HG03571 (cell line): ENCODE results near the gene ABHD12.

Experiments used
- ATAC-seq: cut with Tn5 transposase; IDR thresholded peaks from one replicate; pipeline ENCODE4 v1.9.1; 2021; ENCODE audit not compliant: unreplicated experiment

The ABHD12 gene

DNA sequence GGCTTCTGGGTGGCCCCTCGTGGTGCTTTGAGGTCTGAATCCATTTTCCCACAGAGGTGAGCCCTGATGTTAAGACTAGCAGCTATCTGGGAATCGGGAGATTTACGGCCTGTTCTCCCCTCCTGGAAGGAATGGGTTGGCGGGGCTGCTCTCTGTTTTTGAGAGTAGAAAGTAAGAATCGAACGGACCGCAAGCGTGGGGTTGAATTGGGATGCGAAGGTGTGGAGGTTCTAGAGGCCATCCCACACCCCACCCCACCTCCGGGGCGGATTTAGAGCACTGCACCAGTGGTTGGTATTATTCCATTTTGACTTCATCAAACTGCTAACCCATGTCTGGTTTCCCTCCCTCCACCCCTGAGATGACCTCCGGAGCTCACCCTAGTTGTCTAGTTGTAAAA lies 131.3 kb downstream of the ABHD12 start:
- no peak for ATAC-seq

DNA sequence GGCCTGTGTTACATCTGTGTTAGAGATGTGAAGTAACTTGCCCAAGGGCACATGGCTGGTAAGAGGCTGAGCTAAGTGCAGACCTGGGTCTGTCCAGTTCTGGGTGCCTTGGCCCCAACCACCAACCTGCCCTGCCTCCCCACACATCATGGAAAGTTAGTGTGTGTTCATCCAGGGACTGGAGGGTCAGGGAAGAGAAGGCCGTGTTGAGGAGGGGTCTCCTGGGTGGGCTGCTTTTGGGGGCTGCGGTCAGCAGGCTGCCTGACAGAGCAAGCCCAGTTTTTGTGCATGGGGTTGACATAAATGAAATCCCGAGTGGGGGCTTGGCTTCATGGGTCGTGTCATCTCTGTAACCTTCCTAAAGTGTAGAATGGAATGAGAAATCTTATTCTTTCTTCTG lies 131.8 kb downstream of the ABHD12 start:
- ATAC-seq, result no peak

DNA sequence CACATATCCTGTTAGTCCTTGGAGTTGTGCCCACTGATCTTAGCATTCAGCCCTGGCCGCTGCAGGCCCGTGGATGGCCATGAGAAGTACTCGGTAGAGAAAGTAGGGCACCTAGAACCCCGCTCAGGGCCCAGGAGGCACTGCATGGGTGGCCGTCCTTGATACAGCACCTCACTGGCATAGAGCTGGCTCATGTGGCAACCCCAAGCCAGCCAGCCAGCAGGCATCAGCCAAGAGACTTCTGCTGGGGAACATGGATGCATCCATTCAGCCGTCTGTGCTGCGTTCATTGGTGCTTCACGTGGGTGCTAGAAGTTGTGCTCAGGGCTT lies 132.2 kb downstream of the ABHD12 start:
- ATAC-seq, result no peak

DNA sequence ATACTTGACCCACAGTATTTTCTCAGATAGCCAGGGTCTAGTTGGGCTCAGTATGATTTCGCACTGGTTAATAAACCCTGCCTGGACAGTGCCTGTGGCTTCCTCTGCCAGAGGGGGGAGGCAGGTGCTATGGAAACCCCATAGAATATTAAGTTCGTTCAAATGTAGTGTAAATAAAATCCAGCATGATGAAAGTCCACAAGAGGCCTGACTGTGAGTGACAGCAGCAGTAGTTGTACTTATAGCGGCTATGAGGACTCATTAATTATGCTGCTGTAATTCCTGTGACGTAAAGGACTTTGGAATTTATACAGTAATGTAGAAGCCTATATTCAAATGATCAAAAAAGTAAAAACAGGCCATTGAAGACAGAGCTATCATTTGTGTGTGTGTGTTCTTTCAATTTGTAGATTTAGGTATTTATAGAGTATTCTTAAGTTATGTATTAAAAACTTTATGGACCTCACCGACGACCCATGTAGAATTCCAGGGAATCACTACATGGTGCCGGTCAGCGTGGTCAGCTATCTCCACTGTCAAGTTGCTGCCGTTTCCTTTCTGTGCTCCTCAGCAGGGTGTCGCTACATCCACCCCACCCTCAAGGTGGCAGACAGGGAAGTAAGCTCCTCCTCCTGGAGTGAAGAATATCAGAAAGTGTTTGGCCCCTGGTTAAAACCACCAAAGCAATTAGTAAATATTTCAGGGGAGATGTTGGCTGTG lies 132.7 kb downstream of the ABHD12 start:
- no peak for ATAC-seq

DNA sequence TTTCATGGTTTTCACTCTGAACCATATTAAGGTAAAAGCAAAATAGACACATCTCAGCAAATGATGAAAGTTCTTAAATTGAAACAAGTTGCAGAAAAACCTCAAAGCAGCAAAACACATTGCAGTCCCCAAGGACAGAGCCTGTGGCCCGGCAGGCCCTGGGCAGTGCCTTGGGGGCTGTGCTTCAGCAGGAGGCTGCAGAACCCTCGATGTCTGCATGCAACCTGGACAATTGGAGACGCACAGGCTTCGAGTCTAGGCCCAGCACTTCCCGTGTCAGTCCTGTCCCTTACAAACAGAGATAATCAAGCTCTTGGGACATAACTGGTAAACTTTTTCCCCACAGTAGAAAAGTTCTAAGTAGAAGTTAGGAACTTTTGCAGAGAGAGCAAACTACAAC lies 133.5 kb downstream of the ABHD12 start:
- no peak for ATAC-seq

DNA sequence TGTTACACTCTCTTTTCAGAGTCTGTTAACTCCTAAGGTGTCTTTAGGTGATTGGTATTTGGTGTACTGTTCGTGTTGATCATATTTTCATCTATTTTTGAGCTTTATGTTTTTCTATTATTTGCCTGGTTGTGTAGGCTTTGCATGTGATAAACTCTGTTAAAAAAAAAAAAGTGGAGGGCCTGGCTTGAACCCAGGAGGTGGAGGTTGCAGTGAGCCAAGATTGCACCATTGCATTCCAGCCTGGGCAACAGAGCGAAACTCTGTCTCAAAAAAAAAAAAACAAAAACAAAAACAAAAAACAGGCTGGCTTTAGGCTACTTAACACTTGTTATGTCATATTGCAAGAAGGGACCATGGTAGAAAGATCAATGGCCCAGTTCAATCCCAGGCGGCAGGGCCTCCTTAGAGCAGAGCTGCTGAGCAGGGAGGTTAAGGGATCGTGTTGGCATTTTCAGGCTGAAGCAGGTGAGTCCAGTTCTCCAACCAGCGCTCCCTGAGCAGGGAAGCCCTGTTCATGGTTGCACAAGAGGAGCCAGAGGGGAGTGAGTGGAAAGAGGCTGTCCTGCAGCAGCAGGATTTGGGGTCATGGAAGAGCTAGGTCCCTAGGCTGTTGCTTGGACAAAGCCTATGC lies 134.3 kb downstream of the ABHD12 start:
- no peak for ATAC-seq

DNA sequence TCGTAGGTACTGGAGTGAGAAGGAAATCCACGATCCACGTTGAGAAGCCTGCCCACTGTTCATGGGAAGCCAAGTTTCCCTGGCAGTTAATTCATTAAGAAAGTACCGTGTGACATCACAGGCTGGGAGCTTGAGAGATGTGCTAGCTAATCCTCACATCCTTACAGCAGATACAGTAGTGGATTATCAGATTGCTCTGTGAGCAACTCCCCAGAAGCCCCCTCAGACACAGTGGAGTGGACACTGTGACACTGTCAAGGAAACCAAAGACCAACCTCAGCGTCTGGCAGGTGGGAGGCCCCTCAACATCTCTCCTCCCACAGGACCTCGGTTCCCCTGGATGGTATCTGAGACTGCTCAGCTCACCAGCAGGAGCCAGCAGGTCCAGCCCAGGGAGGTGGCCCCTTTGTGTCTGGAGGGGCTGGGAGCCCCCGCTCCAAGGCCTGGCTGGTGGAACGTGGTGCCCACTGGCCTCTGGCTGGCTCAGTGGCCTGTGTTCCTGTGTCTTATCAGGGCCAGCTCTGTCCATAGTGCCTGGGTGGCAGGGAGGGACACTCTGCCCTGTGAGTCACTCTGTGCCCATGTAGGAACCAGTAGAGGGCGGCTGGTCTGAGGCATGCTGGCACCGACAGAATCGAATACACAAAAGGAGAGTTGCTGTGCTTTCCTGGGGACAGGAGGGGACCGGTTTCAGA lies 135.5 kb downstream of the ABHD12 start:
- ATAC-seq, result no peak

DNA sequence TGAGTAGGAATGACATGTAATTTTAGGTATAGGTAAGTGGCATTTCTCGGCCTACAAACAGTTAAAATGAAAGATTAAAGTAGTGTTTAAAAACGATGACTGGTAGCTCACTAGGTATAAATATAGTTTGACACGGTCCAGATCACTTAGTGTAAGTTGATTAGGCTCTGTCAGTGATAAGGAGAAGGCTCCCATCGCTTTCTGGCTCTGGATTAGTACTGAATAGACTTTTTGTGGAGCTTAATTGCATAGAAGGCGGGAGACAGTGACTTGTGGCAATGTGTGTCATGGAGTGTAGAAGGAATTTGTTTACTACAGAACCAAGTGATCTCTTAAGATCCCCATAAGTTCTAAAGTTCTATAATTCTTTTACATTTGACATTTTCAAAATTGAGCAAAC lies 136.1 kb downstream of the ABHD12 start:
- ATAC-seq, result no peak

DNA sequence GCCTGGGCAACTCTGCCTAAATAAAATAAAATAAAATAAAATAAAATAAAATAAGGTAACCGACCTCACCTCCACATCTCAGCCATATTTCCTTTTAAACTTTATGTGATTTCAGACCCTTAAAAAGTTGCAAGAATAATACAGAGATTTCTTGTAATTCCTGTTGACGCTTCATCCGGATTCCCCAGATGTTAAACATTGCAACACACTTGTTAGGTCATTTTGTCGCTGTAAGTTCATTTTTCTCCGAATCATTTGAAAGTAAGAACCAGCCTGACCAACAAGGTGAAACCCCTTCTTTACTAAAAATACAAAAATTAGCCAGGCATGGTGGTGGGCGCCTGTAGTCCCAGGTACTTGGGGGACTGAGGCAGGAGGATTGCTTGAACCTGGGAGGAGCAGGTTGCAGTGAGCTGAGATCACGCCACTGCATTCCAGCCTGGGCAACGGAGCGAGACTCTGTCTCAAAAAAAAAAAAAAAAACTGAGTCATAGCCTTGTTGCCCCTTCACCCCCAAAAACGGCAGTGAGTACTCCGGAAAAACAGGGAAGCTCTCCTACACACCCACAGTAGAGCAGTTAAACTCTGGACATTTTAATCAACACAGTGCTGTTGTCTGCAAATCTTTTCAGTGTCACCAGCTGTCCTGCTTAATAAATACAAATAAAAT lies 136.9 kb downstream of the ABHD12 start:
- no peak for ATAC-seq

DNA sequence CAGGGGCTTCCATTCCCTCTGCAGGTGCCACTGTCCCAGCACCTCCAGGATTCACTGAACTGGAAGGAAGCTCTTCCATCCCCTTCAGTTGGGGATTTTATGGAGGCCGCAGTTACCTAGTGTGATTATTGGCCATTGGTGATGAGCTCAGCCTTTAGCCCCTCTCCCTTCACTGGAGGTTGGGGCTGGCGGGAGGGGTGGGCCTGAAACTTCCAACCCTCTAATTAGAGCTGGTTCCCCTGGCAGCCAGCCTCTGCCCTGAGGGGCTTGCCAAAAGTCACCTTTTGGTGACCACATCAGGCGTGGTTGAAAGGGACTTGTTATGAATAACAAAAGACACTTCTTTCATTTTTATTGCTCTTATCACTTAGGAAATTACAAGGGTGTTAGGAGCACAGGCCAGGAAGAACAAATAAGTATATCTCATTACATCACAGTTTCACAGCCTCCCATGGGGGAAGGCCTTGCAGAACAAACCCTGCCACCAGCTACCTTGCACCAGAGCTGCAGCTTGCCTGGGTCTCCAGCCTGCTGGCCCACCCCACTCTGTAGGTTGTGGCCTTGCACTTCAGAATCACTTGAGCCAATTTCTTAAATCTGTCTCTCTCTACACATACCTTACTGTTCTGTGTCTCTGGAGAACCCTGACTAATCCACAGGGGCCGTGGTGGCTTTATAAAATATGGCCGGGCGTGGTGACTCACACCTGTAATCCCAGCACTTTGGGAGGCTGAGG lies 137.8 kb downstream of the ABHD12 start:
- ATAC-seq, result no peak

DNA sequence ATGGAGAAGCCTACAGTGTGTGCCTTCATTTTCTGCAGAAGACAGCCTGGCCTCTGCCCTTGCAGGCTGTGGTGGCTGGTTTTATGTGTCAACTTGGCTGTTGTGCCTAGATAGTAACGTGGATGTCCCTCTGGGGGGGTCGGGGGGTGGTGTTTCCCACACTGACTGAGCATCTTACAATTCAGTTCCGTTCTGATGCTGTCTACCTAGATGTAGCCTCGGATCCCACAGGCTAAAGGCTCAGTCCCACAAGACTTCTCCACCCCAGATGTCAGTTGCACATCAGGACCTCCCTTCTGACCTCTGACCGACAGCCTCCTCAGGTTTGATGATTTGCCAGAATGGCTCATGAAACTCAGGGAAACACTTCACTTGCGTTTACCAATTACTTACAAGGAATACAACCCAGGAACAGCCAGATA lies 138.4 kb downstream of the ABHD12 start:
- no peak for ATAC-seq

DNA sequence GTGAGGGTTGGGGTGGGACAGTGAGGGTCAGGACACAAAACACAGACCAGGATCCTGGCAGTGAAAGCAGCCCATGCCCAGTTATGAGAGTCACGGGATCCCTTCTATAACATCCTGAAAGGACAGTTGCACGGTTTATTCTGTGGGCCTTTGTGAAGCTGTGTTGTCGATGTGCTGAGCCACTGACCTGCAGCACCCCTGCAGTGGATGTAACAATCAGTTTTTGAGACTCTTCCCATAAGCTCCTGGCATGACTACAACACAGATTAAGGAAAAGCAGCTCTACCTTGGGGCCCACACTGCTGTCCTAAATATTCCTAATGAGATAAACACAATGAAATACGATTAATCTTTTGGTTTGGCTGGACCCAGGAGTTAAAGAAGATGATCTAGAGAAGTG lies 139.1 kb downstream of the ABHD12 start:
- ATAC-seq, result no peak

DNA sequence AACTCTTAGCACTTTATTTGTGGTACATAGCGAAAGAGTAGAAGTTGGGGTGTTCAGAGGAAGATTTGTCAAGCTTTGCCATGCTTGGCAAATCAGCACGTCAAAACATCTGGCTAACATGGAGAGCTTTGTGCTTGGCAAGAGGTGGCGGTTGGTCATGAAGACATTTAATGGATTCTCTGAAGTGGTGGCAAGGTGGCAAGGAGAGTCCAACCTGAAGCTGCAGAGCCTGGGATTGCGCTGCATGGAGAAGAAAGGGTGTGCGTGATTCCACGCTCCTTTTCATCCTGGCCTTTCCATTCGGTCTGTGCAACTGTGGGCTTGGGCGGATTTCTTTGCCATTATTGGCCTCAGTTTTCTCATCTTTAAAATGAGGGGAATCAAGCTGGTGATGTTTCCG lies 139.6 kb downstream of the ABHD12 start:
- ATAC-seq, result no peak

DNA sequence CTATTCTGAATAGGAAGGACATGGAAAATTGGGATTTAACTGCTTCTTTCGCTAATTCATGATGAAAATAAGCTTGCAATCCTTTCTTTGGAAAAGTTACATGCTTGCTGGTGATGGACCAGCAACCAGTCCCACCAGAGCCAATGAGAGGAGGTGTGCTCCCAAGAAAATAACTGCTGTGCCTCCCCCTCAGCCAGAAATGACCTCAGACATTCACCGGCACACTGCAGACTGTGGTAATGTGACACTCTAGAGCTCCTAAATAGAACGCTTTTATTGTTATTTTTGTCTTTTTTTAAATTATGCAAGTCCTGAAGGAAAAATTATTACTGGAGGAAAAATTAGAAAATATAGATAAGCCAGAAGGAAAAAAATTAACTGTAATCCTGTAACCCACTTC lies 140.1 kb downstream of the ABHD12 start:
- no peak for ATAC-seq
